RWPE2 (cell line): ENCODE measurements around the gene WWOX.
A peak's percentile ranks its signal among the peaks of the same experiment; 100 is the strongest.

ENCODE experiments used
- ATAC-seq: fragments of 200-7000 bp; cut with Tn5 transposase; 3 replicates; pipeline ENCODE4 v1.9.1; 2021; ENCODE audit warnings: low read depth
- DNase-seq: peaks from one replicate; pipeline ENCODE4 v3.0.0-alpha.2; 2020; ENCODE audit warnings: low spot score
- H3K27ac ChIP-seq: fragments of 450-650 bp; 2 replicates; pipeline ENCODE4 v1.5.1; 2017; ENCODE audit warnings: mild to moderate bottlenecking; ENCODE audit not compliant: poor library complexity, severe bottlenecking
- H3K27me3 ChIP-seq: fragments of 250-450 bp; sonication (Bioruptor Pico); 2 replicates; pipeline ENCODE4 v1.5.1; 2021; ENCODE audit warnings: mild to moderate bottlenecking, moderate library complexity; ENCODE audit not compliant: insufficient read depth, poor library complexity, severe bottlenecking
- H3K36me3 ChIP-seq: fragments of 250-450 bp; sonication (Bioruptor Pico); 2 replicates; pipeline ENCODE4 v1.5.1; 2020; ENCODE audit warnings: low read depth, mild to moderate bottlenecking, moderate library complexity
- H3K4me1 ChIP-seq: fragments of 250-450 bp; sonication (Bioruptor Pico); 2 replicates; pipeline ENCODE4 v1.5.1; 2021; ENCODE audit warnings: mild to moderate bottlenecking, moderate library complexity; ENCODE audit not compliant: insufficient read depth, poor library complexity, severe bottlenecking
- H3K4me3 ChIP-seq: fragments of 250-450 bp; sonication (Bioruptor Pico); 2 replicates; pipeline ENCODE4 v1.5.1; 2021; ENCODE audit warnings: mild to moderate bottlenecking, moderate library complexity; ENCODE audit not compliant: severe bottlenecking
- H3K9me3 ChIP-seq: fragments of 250-450 bp; sonication (Bioruptor Pico); 2 replicates; pipeline ENCODE4 v1.5.1; 2021; ENCODE audit warnings: mild to moderate bottlenecking, moderate library complexity; ENCODE audit not compliant: severe bottlenecking
- CTCF ChIP-seq: fragments of 450-650 bp; IDR thresholded peaks from one replicate; pipeline ENCODE4 v1.5.1; 2017; ENCODE audit warnings: mild to moderate bottlenecking, moderate library complexity; ENCODE audit not compliant: poor library complexity, severe bottlenecking

Gene WWOX

GRCh38 chr16:78122774-78123315, 23.4 kb downstream of the WWOX start:
- Histone ChIP-seq H3K36me3 (no peaks in the 10 kb centered on the region), H3K27me3 (no peaks in the 10 kb centered on the region), H3K4me1 (no peaks in the 10 kb centered on the region), H3K27ac (no peak overlapping the region), H3K4me3 (no peak overlapping the region), H3K9me3 (no peaks in the 10 kb centered on the region)
- ATAC-seq: peak; percentile 73
- no peak for DNase-seq
- TF ChIP-seq CTCF: peak; percentile 65

DNA sequence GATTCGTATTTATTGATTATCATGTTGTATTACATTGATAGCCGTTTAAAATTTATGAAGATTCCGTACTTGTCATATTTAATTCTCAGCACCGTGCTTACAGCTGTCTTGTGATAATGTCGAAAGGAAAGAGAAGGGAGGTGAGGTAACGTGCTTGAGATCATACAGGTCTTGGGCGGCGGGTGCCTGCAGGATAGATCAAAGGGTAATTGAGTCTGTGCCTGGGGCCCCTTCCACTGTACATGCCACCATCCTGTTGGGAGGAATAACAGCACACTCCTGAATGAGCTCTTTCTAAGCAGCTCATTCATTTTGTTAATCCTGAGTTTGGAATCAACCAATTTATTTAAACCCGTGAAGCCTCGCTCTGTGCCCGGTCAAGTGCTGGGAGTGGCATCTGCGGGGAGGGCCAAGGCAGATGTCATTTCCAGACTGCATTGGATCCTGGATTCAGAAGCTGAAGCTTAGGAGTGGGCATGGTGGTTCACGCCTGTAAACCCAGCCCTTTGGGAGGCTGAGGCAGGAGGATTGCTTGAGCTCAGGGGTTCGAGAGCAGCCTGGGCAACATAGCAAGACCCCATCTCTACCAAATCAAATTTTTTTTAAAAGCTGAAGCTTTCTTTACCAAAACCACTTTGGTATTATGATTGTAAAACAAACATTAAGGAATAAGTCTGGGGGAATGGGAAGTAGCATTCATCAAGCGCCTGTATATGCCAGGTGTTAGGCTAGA, 25.8 kb downstream of the WWOX start:
- no peak overlapping the region for H3K4me3 ChIP-seq
- TF ChIP-seq CTCF: no peak
- H3K9me3 ChIP-seq: no peaks in the 10 kb centered on the region
- no peak overlapping the region for H3K27ac ChIP-seq
- no peaks in the 10 kb centered on the region for H3K4me1 ChIP-seq
- no peaks in the 10 kb centered on the region for H3K36me3 ChIP-seq
- no peaks in the 10 kb centered on the region for H3K27me3 ChIP-seq
- ATAC-seq (no peak), DNase-seq (no peak)

- no peak for ATAC-seq
- H3K4me1 ChIP-seq: no peaks in the 10 kb centered on the region
Observed at GRCh38 chr16:78126662-78127061, 27.2 kb downstream of the WWOX start.

DNA sequence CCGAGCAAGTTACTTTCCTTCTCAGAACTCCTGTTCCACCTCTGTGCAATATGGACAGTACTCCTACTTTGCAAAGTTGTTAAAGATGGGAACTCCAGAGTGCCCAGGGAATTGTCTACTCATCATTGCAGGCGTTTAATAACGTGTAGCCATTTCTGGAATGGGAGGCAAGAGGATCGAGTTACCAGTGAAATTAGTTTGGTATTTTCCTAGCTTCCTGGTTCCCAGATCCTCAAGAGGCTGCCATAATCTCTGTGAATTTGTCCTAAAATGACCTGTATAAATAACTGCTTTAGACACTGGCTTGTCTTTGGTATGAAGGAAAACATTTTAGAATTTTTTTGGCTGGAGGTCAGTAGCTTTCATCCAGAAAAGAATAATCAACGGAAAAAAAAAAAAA, 27.7 kb downstream of the WWOX start:
- Histone ChIP-seq H3K4me3 (no peak overlapping the region), H3K9me3 (no peaks in the 10 kb centered on the region), H3K36me3 (no peaks in the 10 kb centered on the region), H3K27ac (no peak overlapping the region), H3K27me3 (no peaks in the 10 kb centered on the region), H3K4me1 (no peaks in the 10 kb centered on the region)
- TF ChIP-seq CTCF: no peak
- ATAC-seq (no peak), DNase-seq (no peak)

More at GRCh38 chr16:78126662-78127061, 27.2 kb downstream of the WWOX start:
- H3K27me3 ChIP-seq: no peaks in the 10 kb centered on the region
- H3K9me3 ChIP-seq: no peaks in the 10 kb centered on the region
- no peak overlapping the region for H3K27ac ChIP-seq
- DNase-seq: no peak
- no peak overlapping the region for H3K4me3 ChIP-seq
- no peaks in the 10 kb centered on the region for H3K36me3 ChIP-seq
- TF ChIP-seq CTCF: no peak

DNA sequence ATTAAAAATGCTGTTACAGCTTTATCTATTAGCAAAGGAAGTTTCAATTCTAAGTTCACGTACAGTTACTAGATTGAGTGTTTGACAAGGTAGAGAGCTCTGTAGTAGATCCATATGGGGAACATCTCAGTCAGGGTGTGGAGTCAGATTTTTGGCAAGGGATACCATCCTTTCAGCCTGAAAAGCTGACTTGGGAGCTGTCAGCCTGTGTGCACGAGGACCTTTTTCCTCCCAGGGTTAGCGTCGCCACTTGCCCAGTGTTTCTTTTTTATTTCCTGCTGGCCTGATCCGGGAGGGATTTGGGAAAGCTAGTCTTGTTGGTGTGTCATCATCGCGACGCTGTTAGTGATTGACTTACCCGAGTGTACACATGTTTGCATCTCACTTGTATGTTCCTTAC, 29.5 kb downstream of the WWOX start:
- Histone ChIP-seq H3K9me3 (no peaks in the 10 kb centered on the region), H3K36me3 (no peaks in the 10 kb centered on the region), H3K4me1 (no peaks in the 10 kb centered on the region), H3K27ac (no peak overlapping the region), H3K27me3 (no peaks in the 10 kb centered on the region), H3K4me3 (no peak overlapping the region)
- TF ChIP-seq CTCF: no peak
- DNase-seq (no peak), ATAC-seq (no peak)
